ENCODE results near the gene NRBF2.
"Not testable (repeated sequence)": the region's sequence is repeated elsewhere in the genome, so short reads cannot be mapped to it uniquely, and the experiment has no call there.

NRBF2 gene

GRCh38 chr10:63133056-63133820, at the start of gene NRBF2:
Gene NRBF2, plus strand, starts transcription at chr10:63133328. Its CDS starts 143 bp downstream, at chr10:63133471.
- peak; percentile 98 for DNase-seq

GRCh38 chr10:63083406-63083805, 49.7 kb upstream of the NRBF2 start:
- not testable (repeated sequence) for DNase-seq

- DNase-seq = peak; percentile 66
Measured at GRCh38 chr10:63083904-63084689, 49.0 kb upstream of the NRBF2 start.

- DNase-seq = no peak
Measured at GRCh38 chr10:63084690-63085382, 48.3 kb upstream of the NRBF2 start.

GRCh38 chr10:63093227-63093626, 39.9 kb upstream of the NRBF2 start:
- no peak for DNase-seq

GRCh38 chr10:63094405-63094804, 38.7 kb upstream of the NRBF2 start:
- no peak for DNase-seq

- no peak for DNase-seq
Measured at GRCh38 chr10:63094881-63095280, 38.2 kb upstream of the NRBF2 start.

GRCh38 chr10:63099734-63100133, 33.4 kb upstream of the NRBF2 start:
- DNase-seq = no peak

GRCh38 chr10:63101091-63101490, 32.0 kb upstream of the NRBF2 start:
- DNase-seq = not testable (repeated sequence)

GRCh38 chr10:63102279-63102883, 30.7 kb upstream of the NRBF2 start:
- DNase-seq = not testable (repeated sequence)

GRCh38 chr10:63103178-63103577, 29.9 kb upstream of the NRBF2 start:
- not testable (repeated sequence) for DNase-seq

GRCh38 chr10:63103971-63104409, 29.1 kb upstream of the NRBF2 start:
- DNase-seq = no peak

GRCh38 chr10:63105225-63106110, 27.7 kb upstream of the NRBF2 start:
- DNase-seq = no peak

- DNase-seq = no peak
Measured at GRCh38 chr10:63106111-63106755, 26.9 kb upstream of the NRBF2 start.

- DNase-seq = no peak
Measured at GRCh38 chr10:63107943-63108437, 25.1 kb upstream of the NRBF2 start.

GRCh38 chr10:63110940-63111339, 22.2 kb upstream of the NRBF2 start:
- no peak for DNase-seq

- no peak for DNase-seq
Measured at GRCh38 chr10:63114031-63114814, 18.9 kb upstream of the NRBF2 start.

GRCh38 chr10:63115732-63116383, 17.3 kb upstream of the NRBF2 start:
- DNase-seq = no peak

GRCh38 chr10:63116452-63117072, 16.6 kb upstream of the NRBF2 start:
- no peak for DNase-seq

Data from hematopoietic multipotent progenitor cell treated with erythropoietin and hydrocortisone succinate and interleukin-3 and kit ligand, for 8 days (in vitro differentiated cells).